ENCODE measurements around the gene UNC13A.

DNA sequence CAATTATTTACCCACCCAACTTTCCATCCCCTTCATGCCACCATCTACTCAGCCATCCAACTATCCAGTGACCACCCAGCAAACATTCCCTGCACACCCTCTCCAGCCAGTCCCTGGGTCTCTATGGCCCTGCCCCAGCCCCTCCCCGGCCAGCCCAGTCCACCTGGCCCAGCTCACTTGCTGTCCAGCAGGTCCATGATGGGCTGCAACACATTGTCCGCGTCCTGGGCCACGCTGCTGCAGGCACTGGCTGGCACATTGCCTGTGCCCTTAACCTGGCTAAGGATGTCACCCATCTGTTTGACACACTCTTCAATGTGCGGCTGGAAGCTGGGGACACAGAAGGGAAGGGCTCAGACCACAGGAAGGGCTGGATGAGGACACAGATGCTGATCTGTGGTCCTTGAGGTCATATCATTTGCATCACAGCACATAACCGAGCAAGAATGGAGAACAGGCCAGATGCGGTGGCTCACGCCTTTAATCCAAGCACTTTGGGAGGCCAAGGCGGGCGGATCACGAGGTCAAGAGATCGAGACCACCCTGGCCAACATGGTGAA, 61.6 kb downstream of the UNC13A start:
- TF ChIP-seq, protein P1, sequence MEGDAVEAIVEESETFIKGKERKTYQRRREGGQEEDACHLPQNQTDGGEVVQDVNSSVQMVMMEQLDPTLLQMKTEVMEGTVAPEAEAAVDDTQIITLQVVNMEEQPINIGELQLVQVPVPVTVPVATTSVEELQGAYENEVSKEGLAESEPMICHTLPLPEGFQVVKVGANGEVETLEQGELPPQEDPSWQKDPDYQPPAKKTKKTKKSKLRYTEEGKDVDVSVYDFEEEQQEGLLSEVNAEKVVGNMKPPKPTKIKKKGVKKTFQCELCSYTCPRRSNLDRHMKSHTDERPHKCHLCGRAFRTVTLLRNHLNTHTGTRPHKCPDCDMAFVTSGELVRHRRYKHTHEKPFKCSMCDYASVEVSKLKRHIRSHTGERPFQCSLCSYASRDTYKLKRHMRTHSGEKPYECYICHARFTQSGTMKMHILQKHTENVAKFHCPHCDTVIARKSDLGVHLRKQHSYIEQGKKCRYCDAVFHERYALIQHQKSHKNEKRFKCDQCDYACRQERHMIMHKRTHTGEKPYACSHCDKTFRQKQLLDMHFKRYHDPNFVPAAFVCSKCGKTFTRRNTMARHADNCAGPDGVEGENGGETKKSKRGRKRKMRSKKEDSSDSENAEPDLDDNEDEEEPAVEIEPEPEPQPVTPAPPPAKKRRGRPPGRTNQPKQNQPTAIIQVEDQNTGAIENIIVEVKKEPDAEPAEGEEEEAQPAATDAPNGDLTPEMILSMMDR (IDR thresholded peaks at IDR 0.05) = no peak
- no peak for TF ChIP-seq POLR2A (IDR thresholded peaks at IDR 0.05)
